ENCODE data around the gene BEST4. TPM values are rescaled to one million over a fixed set of nuclear protein-coding genes. Genes with fewer than 3 reads are reported as not detected.

Gene BEST4
- polyA plus RNA-seq, 1 of the 3 experiments (the other 2 are of a cell fraction) = 0.12 TPM

DNA sequence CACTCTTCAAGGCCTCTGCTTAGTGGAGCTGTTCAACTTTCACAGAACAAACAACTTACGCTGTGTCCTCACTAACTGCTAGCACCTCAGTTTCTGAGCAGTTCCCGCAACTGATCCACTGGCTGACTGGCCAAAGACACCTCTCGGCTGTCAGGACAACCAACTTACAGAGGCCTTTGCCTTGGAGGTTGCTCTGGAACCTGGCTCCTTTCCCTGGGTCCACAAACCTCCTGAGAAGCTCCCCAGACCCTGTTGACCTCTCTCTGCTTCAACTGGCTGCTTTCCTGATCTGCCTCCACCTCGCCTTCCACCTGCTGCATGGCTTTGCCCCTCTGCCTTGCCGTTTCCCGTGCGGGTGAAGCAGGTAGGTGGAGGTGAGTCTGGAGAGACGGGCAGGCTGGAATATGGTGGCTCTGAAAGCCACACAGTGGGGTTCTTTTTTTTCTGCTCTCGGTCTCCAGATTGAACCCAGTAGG lies 33.3 kb upstream of the BEST4 start:
- no peak overlapping the region for H3K27ac ChIP-seq (ENCODE audit: low read depth in 2 of 2, low read length in 1 of 2)
- WGBS (ENCODE audit: low lambda C conversion rate) = 96% methylated on average over 7 of the region's 9 CpGs
- H3K4me1 ChIP-seq (ENCODE audit: control insufficient read depth in 1 of 2, insufficient read depth in 2 of 2, low read depth in 1 of 2, low read length in 1 of 2) = peaks cover 5 to 7% of the 10 kb centered on the region in 2 experiments; a peak in 1 of 4 replicates
- peaks cover 47% of the 10 kb centered on the region for H3F3A ChIP-seq (replicated peaks; ENCODE audit: insufficient read depth)
- peaks cover 0 to 9% of the 10 kb centered on the region in 2 experiments for H3K36me3 ChIP-seq (replicated peaks in 1 of 2; ENCODE audit: control insufficient read depth in 1 of 2, insufficient read depth in 2 of 2, low read length in 1 of 2)
- ChIA-PET POLR2A (interaction anchor here (0.6 to 1.4 kb wide), 4 partner anchors 8 to 76 kb away, joined by 3 to 4 read pairs (median 4); partner anchors contain the start of gene PLK3), CTCF (interaction anchor here (1.1 to 1.5 kb wide), 6 partner anchors 9 to 479 kb away, joined by 3 to 6 read pairs (median 4); no protein-coding TSS in a partner anchor)
- H3K9ac ChIP-seq = no peak overlapping the region
- no peaks in the 10 kb centered on the region for H3K27me3 ChIP-seq (ENCODE audit: insufficient read depth)
- no peak for DNase-seq
- H3K9me3 ChIP-seq = no peaks in the 10 kb centered on the region
- no peak overlapping the region for H3K4me3 ChIP-seq (ENCODE audit: low read depth in 2 of 2, low read length in 1 of 2)
- H3K9me2 ChIP-seq = no peaks in the 10 kb centered on the region
- H4K20me1 ChIP-seq (ENCODE audit: insufficient read depth) = no peaks in the 10 kb centered on the region
- TF ChIP-seq JUND (IDR thresholded peaks at IDR 0.05) (no peak), YY1 (IDR thresholded peaks at IDR 0.05; ENCODE audit: low read depth) (no peak), EZH2phosphoT487 (IDR thresholded peaks at IDR 0.05; ENCODE audit: borderline replicate concordance, low read depth) (no peak), NRF1 (IDR thresholded peaks at IDR 0.05; ENCODE audit: low read depth, low read length) (no peak)
- TF ChIP-seq, protein P1, sequence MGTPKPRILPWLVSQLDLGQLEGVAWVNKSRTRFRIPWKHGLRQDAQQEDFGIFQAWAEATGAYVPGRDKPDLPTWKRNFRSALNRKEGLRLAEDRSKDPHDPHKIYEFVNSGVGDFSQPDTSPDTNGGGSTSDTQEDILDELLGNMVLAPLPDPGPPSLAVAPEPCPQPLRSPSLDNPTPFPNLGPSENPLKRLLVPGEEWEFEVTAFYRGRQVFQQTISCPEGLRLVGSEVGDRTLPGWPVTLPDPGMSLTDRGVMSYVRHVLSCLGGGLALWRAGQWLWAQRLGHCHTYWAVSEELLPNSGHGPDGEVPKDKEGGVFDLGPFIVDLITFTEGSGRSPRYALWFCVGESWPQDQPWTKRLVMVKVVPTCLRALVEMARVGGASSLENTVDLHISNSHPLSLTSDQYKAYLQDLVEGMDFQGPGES (IDR thresholded peaks at IDR 0.05; ENCODE audit: low read depth, low read length) = no peak
- TF ChIP-seq, protein P2, sequence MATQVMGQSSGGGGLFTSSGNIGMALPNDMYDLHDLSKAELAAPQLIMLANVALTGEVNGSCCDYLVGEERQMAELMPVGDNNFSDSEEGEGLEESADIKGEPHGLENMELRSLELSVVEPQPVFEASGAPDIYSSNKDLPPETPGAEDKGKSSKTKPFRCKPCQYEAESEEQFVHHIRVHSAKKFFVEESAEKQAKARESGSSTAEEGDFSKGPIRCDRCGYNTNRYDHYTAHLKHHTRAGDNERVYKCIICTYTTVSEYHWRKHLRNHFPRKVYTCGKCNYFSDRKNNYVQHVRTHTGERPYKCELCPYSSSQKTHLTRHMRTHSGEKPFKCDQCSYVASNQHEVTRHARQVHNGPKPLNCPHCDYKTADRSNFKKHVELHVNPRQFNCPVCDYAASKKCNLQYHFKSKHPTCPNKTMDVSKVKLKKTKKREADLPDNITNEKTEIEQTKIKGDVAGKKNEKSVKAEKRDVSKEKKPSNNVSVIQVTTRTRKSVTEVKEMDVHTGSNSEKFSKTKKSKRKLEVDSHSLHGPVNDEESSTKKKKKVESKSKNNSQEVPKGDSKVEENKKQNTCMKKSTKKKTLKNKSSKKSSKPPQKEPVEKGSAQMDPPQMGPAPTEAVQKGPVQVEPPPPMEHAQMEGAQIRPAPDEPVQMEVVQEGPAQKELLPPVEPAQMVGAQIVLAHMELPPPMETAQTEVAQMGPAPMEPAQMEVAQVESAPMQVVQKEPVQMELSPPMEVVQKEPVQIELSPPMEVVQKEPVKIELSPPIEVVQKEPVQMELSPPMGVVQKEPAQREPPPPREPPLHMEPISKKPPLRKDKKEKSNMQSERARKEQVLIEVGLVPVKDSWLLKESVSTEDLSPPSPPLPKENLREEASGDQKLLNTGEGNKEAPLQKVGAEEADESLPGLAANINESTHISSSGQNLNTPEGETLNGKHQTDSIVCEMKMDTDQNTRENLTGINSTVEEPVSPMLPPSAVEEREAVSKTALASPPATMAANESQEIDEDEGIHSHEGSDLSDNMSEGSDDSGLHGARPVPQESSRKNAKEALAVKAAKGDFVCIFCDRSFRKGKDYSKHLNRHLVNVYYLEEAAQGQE (IDR thresholded peaks at IDR 0.05; ENCODE audit: low read depth, low read length) = no peak
- TF ChIP-seq, protein P3, sequence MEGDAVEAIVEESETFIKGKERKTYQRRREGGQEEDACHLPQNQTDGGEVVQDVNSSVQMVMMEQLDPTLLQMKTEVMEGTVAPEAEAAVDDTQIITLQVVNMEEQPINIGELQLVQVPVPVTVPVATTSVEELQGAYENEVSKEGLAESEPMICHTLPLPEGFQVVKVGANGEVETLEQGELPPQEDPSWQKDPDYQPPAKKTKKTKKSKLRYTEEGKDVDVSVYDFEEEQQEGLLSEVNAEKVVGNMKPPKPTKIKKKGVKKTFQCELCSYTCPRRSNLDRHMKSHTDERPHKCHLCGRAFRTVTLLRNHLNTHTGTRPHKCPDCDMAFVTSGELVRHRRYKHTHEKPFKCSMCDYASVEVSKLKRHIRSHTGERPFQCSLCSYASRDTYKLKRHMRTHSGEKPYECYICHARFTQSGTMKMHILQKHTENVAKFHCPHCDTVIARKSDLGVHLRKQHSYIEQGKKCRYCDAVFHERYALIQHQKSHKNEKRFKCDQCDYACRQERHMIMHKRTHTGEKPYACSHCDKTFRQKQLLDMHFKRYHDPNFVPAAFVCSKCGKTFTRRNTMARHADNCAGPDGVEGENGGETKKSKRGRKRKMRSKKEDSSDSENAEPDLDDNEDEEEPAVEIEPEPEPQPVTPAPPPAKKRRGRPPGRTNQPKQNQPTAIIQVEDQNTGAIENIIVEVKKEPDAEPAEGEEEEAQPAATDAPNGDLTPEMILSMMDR (IDR thresholded peaks at IDR 0.05) = no peak
- no peak overlapping the region for H3K4me2 ChIP-seq
- H3K79me2 ChIP-seq (ENCODE audit: insufficient read depth) = no peaks in the 10 kb centered on the region
- no peak overlapping the region for H2AFZ ChIP-seq (ENCODE audit: low read depth)

All from SK-N-SH (cell line).